Ectodermal cell (in vitro differentiated cells): ENCODE results near the gene MPP7.
"Not testable (repeated sequence)": the region's sequence is repeated elsewhere in the genome, so short reads cannot be mapped to it uniquely, and the experiment has no call there.

Experiments used
- H3K27ac ChIP-seq: 2 replicates; pipeline ENCODE4 v1.7.0; 2013; ENCODE audit warnings: mild to moderate bottlenecking, low read depth, low read length; ENCODE audit not compliant: insufficient read depth, poor library complexity, severe bottlenecking
- H3K27me3 ChIP-seq: 2 replicates; pipeline ENCODE4 v1.7.0; 2013; ENCODE audit warnings: mild to moderate bottlenecking, low read length; ENCODE audit not compliant: insufficient read depth, control insufficient read depth, poor library complexity, severe bottlenecking
- H3K36me3 ChIP-seq: one replicate; pipeline ENCODE4 v1.7.0; 2013; ENCODE audit warnings: low read length; ENCODE audit not compliant: control insufficient read depth, insufficient read depth
- H3K4me1 ChIP-seq: one replicate; pipeline ENCODE4 v1.7.0; 2013; ENCODE audit warnings: low read length; ENCODE audit not compliant: control insufficient read depth, insufficient read depth
- H3K4me3 ChIP-seq: 2 replicates; pipeline ENCODE4 v1.7.0; 2013; ENCODE audit warnings: low read depth, low read length, control low read depth; ENCODE audit not compliant: insufficient read depth
- H3K9me3 ChIP-seq: 2 replicates; pipeline ENCODE4 v1.7.0; 2013; ENCODE audit warnings: mild to moderate bottlenecking, low read length, moderate library complexity; ENCODE audit not compliant: control insufficient read depth
- WGBS, 2 experiments: methylation state at CpG; one replicate each; pipeline ENCODE4 v1.1.7; 2013; ENCODE audit warnings: missing lambda C conversion rate in 2 of 2; 5-methylcytosine and 5-hydroxymethylcytosine counted together

MPP7 gene

GRCh38 chr10:28326516-28327490 lies 23.9 kb upstream of the MPP7 start:
- 75% methylated on average over 8 of the region's 10 CpGs for WGBS, 2 experiments
- Histone ChIP-seq H3K9me3 (no peaks in the 10 kb centered on the region), H3K36me3 (no peaks in the 10 kb centered on the region), H3K4me3 (no peak overlapping the region), H3K27ac (no peak overlapping the region), H3K4me1 (peaks cover 8% of the 10 kb centered on the region), H3K27me3 (no peaks in the 10 kb centered on the region)

DNA sequence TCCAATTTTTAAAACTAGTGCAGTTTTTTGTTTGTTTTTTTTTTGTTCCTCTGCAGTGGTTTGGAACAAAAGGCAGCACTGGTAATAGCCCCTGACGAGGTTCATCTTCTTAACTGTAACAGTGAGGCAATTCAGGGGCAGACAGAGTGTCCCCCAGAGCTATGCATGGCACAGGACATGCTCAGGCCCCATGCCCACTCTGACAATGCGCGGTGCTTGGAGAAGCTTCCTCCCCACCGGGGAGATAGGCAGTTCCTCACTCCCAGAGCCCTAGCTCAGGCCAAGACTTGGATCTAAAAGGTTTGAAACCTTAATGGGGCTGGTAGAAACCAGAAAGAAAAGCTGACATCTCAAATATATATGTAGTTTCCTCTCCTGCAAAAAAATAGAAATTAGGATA lies 17.9 kb upstream of the MPP7 start:
- Histone ChIP-seq H3K9me3 (no peaks in the 10 kb centered on the region), H3K4me1 (no peaks in the 10 kb centered on the region), H3K27ac (no peak overlapping the region), H3K27me3 (no peaks in the 10 kb centered on the region), H3K4me3 (no peak overlapping the region), H3K36me3 (no peaks in the 10 kb centered on the region)
- WGBS, 2 experiments, result 77 to 81% methylated on average over 4 of the region's 4 CpGs

- Histone ChIP-seq H3K36me3 (no peaks in the 10 kb centered on the region), H3K9me3 (no peaks in the 10 kb centered on the region), H3K4me1 (no peaks in the 10 kb centered on the region), H3K27ac (no peak overlapping the region), H3K27me3 (no peaks in the 10 kb centered on the region), H3K4me3 (no peak overlapping the region)
- WGBS, 2 experiments, result 88 to 90% methylated on average over 3 of the region's 3 CpGs
These were observed 17.2 kb upstream of the MPP7 start for GRCh38 chr10:28320090-28320489.

DNA sequence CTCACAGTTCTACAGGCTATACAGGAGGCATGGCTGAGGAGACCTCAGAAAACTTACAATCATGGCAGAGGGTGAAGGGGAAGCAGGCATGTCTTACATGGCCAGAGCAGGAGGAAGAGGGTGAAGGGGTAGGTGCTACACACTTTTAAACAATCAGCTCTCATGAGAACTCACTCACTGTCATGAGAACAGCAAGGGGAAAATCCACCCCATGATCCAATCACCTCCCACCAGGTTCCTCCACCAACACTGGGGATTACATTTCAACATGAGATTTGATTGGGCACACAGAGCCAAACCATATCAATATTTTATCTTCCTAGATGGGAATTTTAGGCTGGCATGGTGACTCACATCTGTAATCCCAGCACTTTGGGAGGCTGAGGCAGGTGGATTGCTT lies 16.2 kb upstream of the MPP7 start:
- H3K36me3 ChIP-seq, H3K27ac ChIP-seq, H3K9me3 ChIP-seq, H3K4me1 ChIP-seq, H3K27me3 ChIP-seq, H3K4me3 ChIP-seq: not testable (repeated sequence)

DNA sequence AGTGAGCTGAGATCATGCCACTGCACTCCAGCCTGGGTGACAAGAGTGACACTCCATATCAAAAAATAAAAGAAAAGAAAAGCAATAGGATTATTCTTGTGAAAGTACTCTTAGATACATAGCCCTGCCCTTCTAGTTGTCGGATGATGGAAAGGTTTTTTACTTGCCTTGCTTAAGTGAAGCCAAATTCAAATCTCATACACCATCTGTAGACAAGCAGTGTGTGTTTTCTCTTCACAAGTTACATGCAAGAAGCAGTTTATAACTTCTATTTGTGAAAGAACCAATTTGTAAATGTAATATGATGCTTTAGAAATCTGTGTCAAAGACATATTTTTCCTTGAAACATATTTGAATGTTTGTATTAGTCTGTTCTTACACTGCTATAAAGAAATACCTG lies 15.8 kb upstream of the MPP7 start:
- Histone ChIP-seq H3K27ac (no peak overlapping the region), H3K36me3 (no peaks in the 10 kb centered on the region), H3K4me3 (no peak overlapping the region), H3K9me3 (no peaks in the 10 kb centered on the region), H3K4me1 (no peaks in the 10 kb centered on the region), H3K27me3 (no peaks in the 10 kb centered on the region)
- 55% methylated on average over 1 of the region's 1 CpG; no CpG with 5 or more reads in 1 of the 2 experiments for WGBS, 2 experiments

DNA sequence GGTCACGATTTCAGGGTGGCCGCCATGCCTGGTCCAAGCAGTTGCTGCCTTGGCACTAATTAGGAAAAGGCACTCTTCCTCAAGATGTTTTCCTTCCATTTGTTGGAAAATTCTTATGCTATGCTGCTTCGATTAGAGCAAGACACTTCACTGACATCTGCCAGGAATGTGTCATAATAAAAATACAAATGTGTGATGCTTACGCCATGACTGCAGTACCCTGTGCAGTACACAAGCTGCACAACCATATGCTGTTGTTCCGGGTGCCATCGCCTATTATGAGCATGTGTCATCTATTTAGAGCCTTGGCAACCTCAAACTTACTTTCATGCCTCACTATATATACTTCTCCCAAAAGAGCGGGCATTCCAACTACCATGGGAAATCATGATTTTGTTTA lies 14.9 kb upstream of the MPP7 start:
- no peak overlapping the region for H3K4me3 ChIP-seq

DNA sequence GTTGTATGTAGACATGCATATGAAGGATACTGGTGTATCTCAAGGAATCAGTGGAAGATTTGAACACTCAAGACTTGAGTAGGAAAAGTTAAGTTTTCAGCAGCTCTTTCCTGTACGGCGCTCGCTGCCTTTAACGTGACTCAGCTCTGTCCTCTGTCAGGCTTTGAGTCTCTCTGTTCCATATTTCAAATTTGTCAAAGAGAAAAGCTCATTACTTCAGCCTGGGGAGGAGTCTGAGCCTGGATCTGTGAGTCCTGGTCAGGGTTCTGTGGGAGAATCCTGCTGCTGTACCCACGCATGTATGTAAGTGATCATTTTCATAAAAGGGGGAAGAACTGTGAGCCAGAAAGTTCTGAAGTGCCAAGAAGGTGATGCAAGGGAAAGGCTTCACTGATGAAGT lies 13.8 kb upstream of the MPP7 start:
- Histone ChIP-seq H3K36me3 (no peaks in the 10 kb centered on the region), H3K27ac (no peak overlapping the region), H3K4me1 (no peaks in the 10 kb centered on the region), H3K9me3 (no peaks in the 10 kb centered on the region), H3K4me3 (no peak overlapping the region), H3K27me3 (no peaks in the 10 kb centered on the region)
- 93 to 97% methylated on average over 5 of the region's 5 CpGs for WGBS, 2 experiments

More for the DNA sequence above, 14.9 kb upstream of the MPP7 start:
- Histone ChIP-seq H3K4me1 (no peaks in the 10 kb centered on the region), H3K27ac (no peak overlapping the region), H3K9me3 (no peaks in the 10 kb centered on the region), H3K27me3 (no peaks in the 10 kb centered on the region), H3K36me3 (no peaks in the 10 kb centered on the region)
- 95 to 96% methylated on average over 7 of the region's 7 CpGs for WGBS, 2 experiments

DNA sequence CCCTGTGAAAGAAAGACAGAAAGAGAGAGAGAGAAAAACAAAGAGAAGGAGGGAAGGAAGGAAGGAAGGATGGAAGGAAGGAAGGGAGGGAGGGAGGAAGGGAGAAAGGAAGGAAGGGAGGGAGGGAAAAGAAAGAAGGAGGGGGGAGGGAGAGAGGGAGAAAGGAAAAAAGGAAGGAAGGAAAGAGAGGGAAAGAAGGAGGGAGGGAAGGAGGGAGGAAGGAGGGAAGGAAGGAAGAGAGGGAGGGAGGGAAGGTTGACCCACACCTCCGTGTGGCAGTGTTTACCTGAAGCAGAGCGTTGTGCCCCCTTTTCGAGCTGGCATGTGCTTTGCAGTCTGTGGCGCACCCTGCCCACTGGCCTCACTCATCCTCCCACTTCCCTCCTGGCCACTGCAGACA lies 12.3 kb upstream of the MPP7 start:
- WGBS, 2 experiments, result 84 to 90% methylated on average over 4 of the region's 4 CpGs
- Histone ChIP-seq H3K27me3 (no peaks in the 10 kb centered on the region), H3K4me1 (no peaks in the 10 kb centered on the region), H3K27ac (no peak overlapping the region), H3K4me3 (no peak overlapping the region), H3K36me3 (no peaks in the 10 kb centered on the region), H3K9me3 (no peaks in the 10 kb centered on the region)

- Histone ChIP-seq H3K27me3 (no peaks in the 10 kb centered on the region), H3K4me3 (no peak overlapping the region), H3K27ac (no peak overlapping the region), H3K9me3 (no peaks in the 10 kb centered on the region), H3K36me3 (no peaks in the 10 kb centered on the region), H3K4me1 (no peaks in the 10 kb centered on the region)
- WGBS, 2 experiments, result 74 to 80% methylated on average over 5 of the region's 5 CpGs
These were observed 11.3 kb upstream of the MPP7 start for GRCh38 chr10:28314211-28314610.

- Histone ChIP-seq H3K9me3 (no peaks in the 10 kb centered on the region), H3K27me3 (no peaks in the 10 kb centered on the region), H3K4me1 (no peaks in the 10 kb centered on the region), H3K27ac (no peak overlapping the region), H3K36me3 (no peaks in the 10 kb centered on the region), H3K4me3 (no peak overlapping the region)
- WGBS, 2 experiments, result 92 to 94% methylated on average over 5 to 6 of the region's 6 CpGs
These were observed 9.7 kb upstream of the MPP7 start for GRCh38 chr10:28312572-28312971.
